GM21529 (cell line): ENCODE data around the gene PSMF1.
"Not testable (repeated sequence)": the region's sequence is repeated elsewhere in the genome, so short reads cannot be mapped to it uniquely, and the experiment has no call there.

ENCODE experiments used
- ATAC-seq: cut with Tn5 transposase; IDR thresholded peaks from one replicate; pipeline ENCODE4 v1.9.1; 2021; ENCODE audit not compliant: unreplicated experiment

The PSMF1 gene

GRCh38 chr20:1212607-1213396, 94.4 kb downstream of the PSMF1 start:
- ATAC-seq, result peak; percentile 81

- ATAC-seq, result no peak
These were observed 96.4 kb downstream of the PSMF1 start for GRCh38 chr20:1214838-1215261.

GRCh38 chr20:1215386-1216170, 97.2 kb downstream of the PSMF1 start:
- no peak for ATAC-seq

- not testable (repeated sequence) for ATAC-seq
These were observed 98.4 kb downstream of the PSMF1 start for GRCh38 chr20:1216527-1217427.
